ENCODE data around the gene CGN.

DNA sequence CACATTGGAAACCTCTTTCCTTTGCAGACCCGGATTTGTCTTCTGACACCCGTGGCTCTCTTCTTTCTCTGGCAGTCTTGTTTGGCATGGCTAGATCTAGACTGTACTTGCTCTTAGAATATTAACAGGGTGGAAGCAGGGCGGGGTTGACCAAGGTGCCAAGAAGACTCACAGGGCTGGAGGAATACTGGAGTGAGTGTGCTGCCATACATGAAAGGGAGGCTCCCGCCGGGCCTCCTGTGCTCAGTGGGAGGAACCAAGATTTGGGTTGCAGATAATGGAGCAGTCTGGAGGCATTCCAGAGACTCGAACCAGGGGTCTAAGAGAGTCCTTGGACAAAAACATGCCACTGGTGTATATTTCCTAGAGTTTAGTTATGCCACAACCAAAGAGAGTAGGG, 73.1 kb downstream of the CGN start:
- TF ChIP-seq, protein P1, sequence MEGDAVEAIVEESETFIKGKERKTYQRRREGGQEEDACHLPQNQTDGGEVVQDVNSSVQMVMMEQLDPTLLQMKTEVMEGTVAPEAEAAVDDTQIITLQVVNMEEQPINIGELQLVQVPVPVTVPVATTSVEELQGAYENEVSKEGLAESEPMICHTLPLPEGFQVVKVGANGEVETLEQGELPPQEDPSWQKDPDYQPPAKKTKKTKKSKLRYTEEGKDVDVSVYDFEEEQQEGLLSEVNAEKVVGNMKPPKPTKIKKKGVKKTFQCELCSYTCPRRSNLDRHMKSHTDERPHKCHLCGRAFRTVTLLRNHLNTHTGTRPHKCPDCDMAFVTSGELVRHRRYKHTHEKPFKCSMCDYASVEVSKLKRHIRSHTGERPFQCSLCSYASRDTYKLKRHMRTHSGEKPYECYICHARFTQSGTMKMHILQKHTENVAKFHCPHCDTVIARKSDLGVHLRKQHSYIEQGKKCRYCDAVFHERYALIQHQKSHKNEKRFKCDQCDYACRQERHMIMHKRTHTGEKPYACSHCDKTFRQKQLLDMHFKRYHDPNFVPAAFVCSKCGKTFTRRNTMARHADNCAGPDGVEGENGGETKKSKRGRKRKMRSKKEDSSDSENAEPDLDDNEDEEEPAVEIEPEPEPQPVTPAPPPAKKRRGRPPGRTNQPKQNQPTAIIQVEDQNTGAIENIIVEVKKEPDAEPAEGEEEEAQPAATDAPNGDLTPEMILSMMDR (IDR thresholded peaks at IDR 0.05; ENCODE audit: insufficient read depth, low read length) = no peak
- TF ChIP-seq REST (IDR thresholded peaks at IDR 0.05; ENCODE audit: insufficient replicate concordance, low read depth) (no peak), SPI1 (IDR thresholded peaks at IDR 0.05; ENCODE audit: borderline replicate concordance, low read depth) (no peak), POLR2AphosphoS5 (IDR thresholded peaks at IDR 0.05; ENCODE audit: low read depth) (no peak)

Measured in HL-60 (cell line).